ENCODE results near the gene TIGD2.

Gene TIGD2

DNA sequence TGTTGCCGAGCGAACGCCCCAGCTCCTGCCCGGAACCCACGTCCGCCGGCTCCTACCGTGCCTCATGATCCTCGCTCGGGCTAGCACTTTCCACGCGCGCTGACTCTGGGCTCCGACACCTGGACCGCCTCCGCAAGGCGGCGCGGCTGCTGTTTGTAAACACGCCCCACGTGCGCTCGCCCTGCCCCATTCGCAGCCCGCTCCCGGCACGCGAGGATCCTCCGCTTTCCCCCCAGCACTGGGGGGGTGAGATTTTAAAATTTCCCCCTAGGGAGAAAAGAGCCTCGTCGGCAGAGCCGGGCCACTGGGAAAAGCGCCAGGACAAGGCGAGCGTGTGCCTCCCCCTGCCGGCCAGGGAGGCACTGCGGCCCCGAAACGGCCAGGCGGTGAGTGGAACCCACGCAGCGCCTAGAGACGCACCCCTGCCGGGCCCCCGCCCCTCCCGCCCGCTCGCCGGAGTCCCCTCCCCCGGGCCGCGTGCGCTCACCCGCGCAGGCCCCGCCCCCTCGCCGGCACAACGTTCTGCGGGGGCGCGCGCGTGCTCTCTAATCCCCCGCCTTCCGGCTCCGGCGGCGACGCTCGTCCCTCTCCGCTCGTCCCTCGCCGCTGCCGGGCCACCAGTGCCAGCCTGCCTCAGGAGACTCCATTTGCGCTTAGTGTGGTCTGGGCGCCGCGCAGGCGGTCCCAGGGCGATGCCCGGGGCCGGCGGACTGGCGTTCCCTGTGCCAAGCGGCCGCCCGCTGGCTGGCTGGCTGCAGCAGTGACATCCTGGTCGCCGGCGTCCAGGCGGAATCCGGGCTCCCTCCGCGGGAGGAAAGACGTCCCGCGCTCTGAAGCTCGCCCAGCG, at the start of gene TIGD2:
TIGD2 (plus strand) TSS at position 548 of the 847 bp plus-strand sequence. CDS start 1,442 bp downstream, outside the sequence.
- intact Hi-C loops (cut with DNase I): loop anchor here (2.0 to 10.0 kb wide), 2 partner anchors 288 to 406 kb away; no protein-coding TSS in a partner anchor
- DNase-seq: peak; percentile 70 to 97 (median 80)

GRCh38 chr4:89064848-89065247, 46.5 kb upstream of the TIGD2 start:
- intact Hi-C loops (cut with DNase I): no loop called here
- DNase-seq: no peak

DNA sequence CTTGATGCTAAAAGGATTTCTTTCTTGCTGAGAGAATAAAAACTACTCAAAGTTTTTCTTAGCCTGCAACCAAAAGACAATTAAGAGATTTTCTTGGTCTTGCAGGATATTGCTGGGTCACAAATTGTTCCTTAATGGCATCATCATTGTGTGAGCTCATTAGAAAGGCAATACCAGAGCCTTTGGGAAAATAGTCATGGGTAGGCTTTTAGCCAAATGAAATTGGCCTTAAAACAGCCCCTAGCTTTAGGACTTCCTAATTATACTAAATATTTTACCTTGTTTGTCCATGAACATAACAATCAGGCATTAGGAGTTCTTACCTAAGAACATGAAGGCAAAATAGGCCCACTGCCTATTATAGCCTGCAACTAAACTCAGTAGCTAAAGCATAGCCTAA, 43.9 kb upstream of the TIGD2 start:
- no peak for DNase-seq
- intact Hi-C loops (cut with DNase I): no loop called here

GRCh38 chr4:89069481-89069880, 41.9 kb upstream of the TIGD2 start:
- DNase-seq: no peak
- intact Hi-C loops (cut with DNase I): no loop called here

DNA sequence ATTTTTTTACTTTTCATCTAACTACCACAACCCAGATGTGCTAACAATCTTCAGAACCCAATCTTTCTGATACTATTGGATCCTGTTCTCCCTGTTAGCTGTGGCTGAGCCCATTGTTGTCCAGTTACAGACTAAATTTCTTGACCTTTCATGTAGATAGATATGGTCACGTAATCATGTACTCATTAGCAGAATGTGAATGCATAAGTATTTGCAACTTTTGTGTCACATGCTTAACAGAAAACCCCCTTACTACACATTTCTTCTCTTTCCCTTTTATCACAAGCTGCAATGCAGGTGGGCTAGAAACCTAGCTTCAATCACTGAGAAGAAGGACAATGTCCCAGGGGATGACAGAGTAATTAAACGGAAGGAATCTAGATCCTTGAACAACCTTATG, 41.3 kb upstream of the TIGD2 start:
- intact Hi-C loops (cut with DNase I): no loop called here
- no peak for DNase-seq

- intact Hi-C loops (cut with DNase I): no loop called here
- DNase-seq: no peak
These were observed 40.0 kb upstream of the TIGD2 start for GRCh38 chr4:89071311-89071710.

DNA sequence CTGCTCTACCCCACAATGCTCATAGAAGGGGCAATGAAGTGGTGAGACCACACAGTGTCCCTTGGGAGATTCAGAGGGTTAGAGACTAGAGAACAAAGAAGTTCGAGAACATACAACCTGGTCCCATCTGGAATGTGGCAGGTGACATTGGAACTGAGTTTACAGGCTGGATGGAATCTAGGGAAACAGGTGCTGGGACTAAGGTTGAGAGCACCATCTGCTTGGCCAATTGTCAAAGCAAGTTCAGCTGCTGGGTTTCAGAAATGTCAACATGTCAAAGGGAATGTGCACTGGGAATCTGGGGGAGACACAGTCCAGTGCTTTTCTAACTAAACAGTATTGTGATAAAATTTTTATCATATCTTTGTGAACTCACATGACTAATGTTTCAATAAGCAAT, 38.4 kb upstream of the TIGD2 start:
- no peak for DNase-seq
- intact Hi-C loops (cut with DNase I): no loop called here

GRCh38 chr4:89077761-89078160, 33.6 kb upstream of the TIGD2 start:
- intact Hi-C loops (cut with DNase I): no loop called here
- DNase-seq: no peak

- no peak for DNase-seq
- intact Hi-C loops (cut with DNase I): no loop called here
These were observed 33.0 kb upstream of the TIGD2 start for GRCh38 chr4:89078300-89078699.

- no peak for DNase-seq
- intact Hi-C loops (cut with DNase I): no loop called here
These were observed 12.3 kb upstream of the TIGD2 start for GRCh38 chr4:89099034-89099433.

DNA sequence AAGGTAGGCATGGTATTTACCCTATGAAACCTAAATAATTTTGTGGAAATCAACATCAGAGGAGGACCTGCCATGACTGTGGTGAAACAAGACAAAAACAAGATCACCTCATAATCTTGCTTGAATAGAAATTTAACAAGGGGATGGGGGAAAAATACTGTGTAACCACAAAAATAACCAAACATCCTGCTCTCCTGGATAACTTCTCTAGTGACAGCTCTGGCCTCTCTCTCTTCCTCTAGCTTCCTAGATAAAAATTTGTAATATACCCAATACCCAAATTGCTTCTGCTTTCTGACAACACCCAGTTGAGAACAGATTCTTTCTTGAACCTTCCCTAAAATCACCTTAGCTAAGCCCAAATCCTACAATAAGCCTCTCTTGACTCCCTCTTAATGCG, 11.9 kb upstream of the TIGD2 start:
- intact Hi-C loops (cut with DNase I): no loop called here
- no peak for DNase-seq

GRCh38 chr4:89100853-89101252, 10.5 kb upstream of the TIGD2 start:
- intact Hi-C loops (cut with DNase I): no loop called here

GRCh38 chr4:89101256-89102161, 9.8 kb upstream of the TIGD2 start:
- DNase-seq: no peak
- intact Hi-C loops (cut with DNase I): no loop called here

More at GRCh38 chr4:89100853-89101252, 10.5 kb upstream of the TIGD2 start:
- DNase-seq: no peak

DNA sequence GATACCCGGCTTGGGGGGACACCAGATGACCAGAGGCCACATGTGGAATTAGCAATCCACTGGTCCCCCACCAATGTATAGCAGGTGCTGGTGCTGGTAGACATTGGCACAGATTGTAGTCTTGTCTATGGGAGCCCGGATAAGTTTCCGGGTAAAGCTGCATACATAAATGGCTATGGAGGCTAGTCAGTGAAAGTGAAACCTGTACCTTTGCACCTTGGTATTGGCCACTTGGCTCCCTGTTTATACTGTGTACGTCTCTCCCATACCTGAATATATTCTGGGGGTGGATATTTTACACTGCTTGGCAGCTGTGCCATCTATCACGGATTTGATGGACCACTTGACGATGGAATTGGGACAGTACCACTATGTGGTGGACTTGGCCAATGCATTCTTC, 5.6 kb upstream of the TIGD2 start:
- intact Hi-C loops (cut with DNase I): no loop called here
- no peak for DNase-seq

DNA sequence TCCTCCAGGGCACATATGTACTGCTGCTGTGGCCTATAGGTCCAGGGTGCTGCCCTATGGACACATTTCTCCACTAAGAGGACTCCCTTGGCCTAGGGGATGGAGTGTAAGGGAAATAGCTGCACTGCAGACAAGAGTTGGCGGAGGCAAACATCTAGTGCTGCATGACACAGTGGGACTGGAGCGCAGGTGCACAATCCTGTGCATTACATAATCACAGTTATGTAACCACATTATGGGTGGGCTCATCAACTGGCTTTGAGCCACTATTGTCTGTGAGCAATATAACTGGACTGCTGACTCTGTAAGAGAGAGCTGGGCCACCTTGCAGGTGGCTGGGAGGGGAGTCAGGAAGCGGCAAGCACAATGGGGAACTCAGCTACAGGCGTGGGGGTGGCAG, 3.2 kb upstream of the TIGD2 start:
- intact Hi-C loops (cut with DNase I): no loop called here
- DNase-seq: no peak

GRCh38 chr4:89109841-89110540, 1.3 kb upstream of the TIGD2 start:
- peak in 1 of 10 donors; percentile 13 for DNase-seq
- intact Hi-C loops (cut with DNase I): loop anchor here (2.0 to 10.0 kb wide), 2 partner anchors 287 to 405 kb away; no protein-coding TSS in a partner anchor

GRCh38 chr4:89110541-89110985, 770 bp upstream of the TIGD2 start:
- DNase-seq: peak in 1 of 10 donors; percentile 6
- intact Hi-C loops (cut with DNase I): loop anchor here (2.0 to 10.0 kb wide), 2 partner anchors 288 to 406 kb away; no protein-coding TSS in a partner anchor

DNA sequence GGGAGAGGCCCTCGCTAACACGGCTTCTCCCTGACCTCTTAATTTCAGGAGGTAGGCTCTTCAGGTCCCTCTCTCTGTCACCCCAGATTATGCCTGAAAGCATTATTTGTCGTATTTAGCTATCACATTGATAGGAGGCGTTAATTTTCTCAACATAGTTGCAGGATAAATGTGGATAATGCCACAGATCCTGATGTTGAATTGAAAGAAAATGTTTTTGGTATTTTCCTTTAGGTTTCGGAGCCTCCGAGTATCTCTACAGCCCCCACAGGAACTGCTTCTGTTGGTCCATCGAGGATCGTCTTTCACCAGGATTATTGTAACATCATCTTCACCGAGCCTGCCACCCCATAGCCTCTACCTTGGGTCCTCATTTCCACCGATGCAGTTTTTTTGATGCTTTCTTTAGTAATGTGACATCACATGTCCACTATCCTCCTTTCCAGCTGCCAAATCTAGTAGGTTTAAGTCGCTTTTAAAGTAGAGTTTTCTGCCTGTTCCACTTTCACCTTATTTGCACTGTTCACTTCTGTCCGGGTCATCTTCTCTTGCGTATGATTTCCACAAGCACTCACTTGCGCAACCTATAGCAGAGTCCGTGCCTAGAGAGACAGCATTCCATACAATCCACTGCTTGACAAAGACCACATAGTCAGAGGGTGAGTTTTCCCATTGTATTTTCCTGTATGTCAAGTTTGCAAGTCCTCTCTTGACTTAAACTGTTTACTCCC, 665 bp downstream of the TIGD2 start:
- DNase-seq: no peak
- intact Hi-C loops (cut with DNase I): loop anchor here (2.0 to 10.0 kb wide), 2 partner anchors 289 to 407 kb away; no protein-coding TSS in a partner anchor

- intact Hi-C loops (cut with DNase I): loop anchor here (10.0 kb wide), 1 partner anchor 409 kb away; no protein-coding TSS in a partner anchor
- no peak for DNase-seq
These were observed 2.1 kb downstream of the TIGD2 start for GRCh38 chr4:89113415-89113814.

DNA sequence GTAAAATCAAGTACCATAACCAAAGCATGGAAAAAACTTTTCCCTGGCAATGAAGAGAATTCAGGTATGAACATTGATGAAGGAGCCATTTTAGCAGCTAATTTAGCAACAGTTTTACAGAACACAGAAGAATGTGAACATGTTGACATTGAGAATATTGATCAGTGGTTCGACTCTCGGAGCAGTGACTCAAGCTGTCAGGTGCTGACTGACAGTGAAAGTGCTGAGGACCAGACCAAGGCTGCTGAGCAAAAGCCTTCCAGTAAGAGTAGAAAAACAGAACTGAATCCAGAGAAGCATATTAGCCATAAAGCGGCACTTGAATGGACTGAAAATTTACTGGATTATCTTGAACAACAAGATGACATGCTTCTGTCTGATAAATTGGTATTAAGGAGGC, 2.8 kb downstream of the TIGD2 start:
- no peak for DNase-seq
- intact Hi-C loops (cut with DNase I): loop anchor here (10.0 kb wide), 1 partner anchor 409 kb away; no protein-coding TSS in a partner anchor

All from posterior cingulate gyrus (tissue), 11 donors.